Umbilical cord (tissue), 2 donors: ENCODE results near the gene TRH. TPM values are rescaled to one million over a fixed set of nuclear protein-coding genes. Genes with fewer than 3 reads are reported as not detected.
"Not testable (repeated sequence)": the region's sequence is repeated elsewhere in the genome, so short reads cannot be mapped to it uniquely, and the experiment has no call there.

ENCODE experiments used
- DNase-seq: peaks from one replicate; pipeline ENCODE4 v3.0.0-alpha.2; 2015; ENCODE audit warnings: low spot score
- total RNA-seq: library from RNA; depleted of rRNA; stranded (reverse); fragments of >200 nt; gene quantifications from one replicate; pipeline ENCODE4 v1.2.3, GENCODE V29; 2014; ENCODE audit warnings: low replicate concordance; ENCODE audit not compliant: insufficient read depth

Gene TRH
- total RNA-seq, 1 donor from 2014 or later: not detected

GRCh38 chr3:129965937-129966336 lies 8.6 kb upstream of the TRH start:
- no peak for DNase-seq

GRCh38 chr3:129966876-129967275 lies 7.6 kb upstream of the TRH start:
- DNase-seq: no peak

DNA sequence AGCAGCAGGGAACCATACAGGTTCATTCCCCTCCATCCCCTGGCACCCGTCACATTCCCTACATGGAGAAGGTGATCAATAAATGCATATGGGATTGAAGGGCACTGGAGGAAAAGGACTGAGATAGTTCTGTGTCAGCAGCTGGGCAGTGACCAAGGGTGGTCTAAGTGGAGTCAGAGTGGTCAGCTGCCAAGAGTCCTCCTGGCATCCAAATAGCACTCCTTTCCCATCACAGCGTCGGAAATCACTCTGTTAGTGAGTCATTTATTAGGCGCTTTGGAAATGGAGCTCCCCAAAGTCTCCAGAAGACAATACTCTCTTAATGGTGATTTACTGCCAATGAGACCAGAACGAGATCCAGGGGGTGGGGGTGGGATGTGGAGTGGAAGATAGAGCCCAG lies 6.8 kb upstream of the TRH start:
- no peak for DNase-seq

GRCh38 chr3:129971351-129972052 lies 3.0 kb upstream of the TRH start:
- no peak for DNase-seq

DNA sequence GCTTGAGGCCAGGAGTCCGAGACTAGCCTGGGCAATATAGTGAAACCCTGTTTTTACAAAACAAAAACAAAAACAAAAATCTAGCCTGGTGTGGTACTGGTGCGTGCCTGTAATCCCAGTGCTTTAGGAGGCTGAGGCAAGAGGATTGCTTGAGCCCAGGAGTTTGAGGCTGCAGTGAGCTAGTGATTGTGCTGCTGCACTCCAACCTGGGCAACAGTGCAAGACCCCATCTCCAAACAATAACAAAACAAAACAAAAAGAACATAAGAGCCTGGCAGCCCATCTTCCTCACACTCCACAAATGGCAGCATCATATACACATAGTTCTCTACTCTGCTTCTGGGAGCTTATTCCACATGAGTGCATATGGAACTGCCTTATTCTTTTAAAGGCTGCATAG lies 2.2 kb upstream of the TRH start:
- DNase-seq: no peak

GRCh38 chr3:129973853-129974563 lies 512 bp upstream of the TRH start:
- no peak for DNase-seq

- DNase-seq: no peak
Measured at GRCh38 chr3:129974833-129975704, 549 bp downstream of the TRH start.

GRCh38 chr3:129975705-129976048 lies 1.2 kb downstream of the TRH start:
- no peak for DNase-seq

GRCh38 chr3:129976286-129976685 lies 1.8 kb downstream of the TRH start:
- DNase-seq: no peak

DNA sequence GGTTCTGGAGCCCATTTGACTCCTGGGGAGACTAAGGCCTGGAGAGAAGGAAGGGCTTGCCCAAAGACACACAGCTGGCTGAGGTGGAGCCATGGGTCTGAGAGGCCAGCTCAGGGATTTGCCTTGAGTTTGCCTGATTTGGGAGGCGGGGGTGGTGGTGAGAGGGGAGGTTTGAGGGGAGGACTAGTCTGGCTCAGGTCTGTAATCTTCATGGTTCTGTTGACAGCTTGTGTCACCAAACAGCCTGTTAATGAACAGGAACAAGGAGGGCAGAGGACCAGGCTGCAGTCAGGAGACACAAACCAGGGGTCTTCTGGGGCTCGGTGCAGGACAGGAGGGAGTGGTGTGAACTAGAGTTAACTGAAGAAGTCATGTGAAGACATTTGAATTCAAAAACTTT lies 3.6 kb downstream of the TRH start:
- no peak for DNase-seq

DNA sequence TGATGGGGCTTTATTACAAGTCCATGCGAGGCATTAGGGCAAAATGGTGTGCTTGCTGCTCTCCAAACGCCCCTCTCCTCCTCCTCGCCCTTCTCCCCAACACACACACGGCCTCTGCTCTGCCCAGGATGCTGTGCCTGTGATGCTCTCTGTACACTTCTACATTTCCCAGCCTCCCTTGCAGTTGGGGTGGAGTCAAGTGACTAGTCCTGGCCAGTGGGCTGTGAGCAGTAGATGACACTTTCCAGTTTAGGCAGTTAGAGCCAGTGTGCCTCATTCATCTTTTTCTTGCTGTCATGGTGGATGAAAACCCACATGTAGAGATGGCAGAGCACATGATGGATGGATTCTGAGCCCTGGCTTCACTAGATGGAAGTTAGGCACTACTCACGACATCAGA lies 5.4 kb downstream of the TRH start:
- no peak for DNase-seq

DNA sequence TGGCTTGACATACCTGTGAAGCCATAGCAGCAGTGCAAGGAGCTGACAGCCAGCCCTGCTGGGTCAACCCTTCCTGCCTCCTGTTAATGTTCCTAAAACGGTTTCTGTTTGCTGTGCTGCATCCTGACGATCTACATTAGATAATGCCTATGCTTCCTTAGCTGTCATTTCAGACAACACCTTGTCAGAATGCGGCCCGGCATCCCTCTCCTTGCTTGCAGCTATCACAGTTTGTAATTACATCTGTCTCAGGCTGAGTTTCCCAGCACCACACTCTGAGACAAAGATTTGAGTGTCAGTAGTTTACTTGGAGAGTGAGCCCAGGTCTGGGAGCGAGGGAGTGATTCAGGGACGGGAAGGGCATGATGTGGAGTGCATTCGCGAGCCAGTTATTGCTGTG lies 9.0 kb downstream of the TRH start:
- DNase-seq: no peak

DNA sequence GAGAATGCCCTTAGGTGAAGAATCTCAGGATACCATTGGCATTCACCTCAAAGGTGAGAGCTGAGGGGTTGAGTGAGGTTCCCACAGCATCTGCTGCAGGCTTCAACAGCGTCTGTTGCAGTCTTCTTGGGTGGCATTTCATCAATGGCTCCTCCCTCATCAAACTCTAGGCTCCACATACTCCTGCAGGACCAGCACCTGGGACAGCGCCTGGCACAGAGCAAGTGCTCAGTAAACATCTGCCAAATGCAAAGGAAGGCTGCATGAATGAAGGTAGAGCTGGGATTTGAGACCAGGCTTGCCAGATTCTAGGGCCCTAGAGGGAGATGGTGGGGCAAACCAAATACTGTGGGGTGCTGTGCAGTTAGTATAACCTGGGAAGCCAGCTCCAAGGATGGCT lies 9.6 kb downstream of the TRH start:
- no peak for DNase-seq

- no peak for DNase-seq
Measured at GRCh38 chr3:129985113-129985512, 10.6 kb downstream of the TRH start.

- no peak for DNase-seq
Measured at GRCh38 chr3:129988429-129988828, 13.9 kb downstream of the TRH start.

DNA sequence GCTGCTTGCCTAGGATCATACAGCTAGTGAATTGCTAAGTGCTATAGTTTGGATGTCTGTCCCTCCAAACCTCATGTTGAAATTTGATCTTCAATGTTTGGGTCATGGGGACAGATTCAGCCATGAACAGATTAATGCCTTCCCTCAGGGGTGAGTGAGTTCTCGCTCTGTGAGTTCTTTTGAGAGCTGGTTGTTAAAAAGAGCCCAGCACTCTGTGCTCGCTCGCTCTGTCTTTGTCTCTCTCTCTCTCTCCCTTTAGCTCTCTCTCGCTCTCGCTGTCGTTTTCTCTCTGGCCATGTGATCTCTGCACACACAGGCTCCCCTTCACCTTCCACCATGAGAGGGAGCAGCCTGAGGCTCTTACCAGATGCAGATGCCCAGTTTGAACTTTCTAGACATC lies 14.9 kb downstream of the TRH start:
- no peak for DNase-seq

DNA sequence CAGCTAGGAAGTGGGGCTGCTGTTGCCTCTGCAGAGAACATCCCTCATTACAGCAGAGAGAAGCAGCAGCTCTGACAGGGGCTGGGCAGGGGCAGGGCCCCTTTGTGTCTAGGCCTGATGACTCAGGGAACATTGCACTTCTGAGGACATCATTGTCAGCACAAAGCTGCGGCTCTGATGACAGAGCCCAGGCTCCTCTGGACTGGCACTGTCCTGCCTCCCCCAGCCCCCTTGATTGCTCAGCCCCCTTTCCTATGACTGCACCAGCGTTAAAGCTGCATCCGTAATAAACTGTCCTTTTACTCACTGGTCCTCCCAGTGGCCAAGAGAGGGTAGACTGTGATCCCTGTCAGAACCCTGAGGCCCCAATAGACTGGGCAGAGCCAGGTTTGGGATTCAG lies 18.3 kb downstream of the TRH start:
- DNase-seq: no peak

DNA sequence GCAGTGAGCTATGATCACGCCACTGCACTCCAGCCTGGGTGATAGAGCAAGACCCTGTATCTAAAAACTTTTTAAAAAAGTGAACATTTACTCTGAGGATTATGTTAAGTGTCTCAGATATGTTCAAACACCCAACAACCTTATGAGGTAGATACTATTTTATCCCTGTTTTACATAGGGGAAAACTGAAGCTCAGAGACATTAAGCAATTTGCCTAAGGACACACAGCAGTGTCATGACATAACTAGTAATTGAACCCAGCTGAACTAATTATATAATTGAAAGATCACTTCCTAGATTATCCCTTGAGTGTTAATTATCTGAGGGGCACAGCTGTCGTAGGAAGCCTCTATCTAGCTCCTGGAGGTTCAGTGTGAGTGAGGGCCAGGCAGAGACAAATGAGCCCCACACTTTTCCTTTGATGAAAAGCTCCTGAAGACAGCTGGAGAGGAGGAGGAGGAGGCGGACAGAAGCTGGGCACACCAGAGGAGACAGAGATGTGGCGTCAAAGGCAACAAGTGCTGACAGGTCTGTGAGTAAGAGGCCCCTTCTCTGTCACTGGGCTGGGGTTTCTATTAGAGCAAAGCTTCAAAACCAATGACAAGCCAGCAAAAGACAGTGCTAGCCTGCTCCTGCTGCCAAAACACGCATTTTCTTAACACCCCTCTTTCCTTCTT lies 20.5 kb downstream of the TRH start:
- DNase-seq: peak; percentile 31

- no peak for DNase-seq
Measured at GRCh38 chr3:129996073-129996472, 21.6 kb downstream of the TRH start.

DNA sequence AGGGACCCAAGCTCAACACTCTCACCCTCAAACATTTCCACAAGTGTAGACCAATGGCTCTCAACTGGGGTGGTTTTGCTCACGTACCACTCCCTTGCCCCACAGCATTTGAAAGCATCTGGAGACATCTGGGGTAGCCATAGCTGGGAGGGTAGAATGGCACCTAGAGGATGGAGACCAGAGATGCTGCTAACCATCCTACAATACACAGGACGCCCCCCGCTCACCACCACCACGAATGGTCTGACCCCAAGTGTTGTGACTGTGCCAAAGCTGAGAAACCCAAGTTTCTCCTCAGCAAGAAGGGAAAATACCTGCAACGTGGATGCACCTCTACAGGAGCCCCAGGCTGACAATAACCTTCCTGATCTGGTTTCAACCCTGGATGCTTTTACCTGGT lies 24.7 kb downstream of the TRH start:
- not testable (repeated sequence) for DNase-seq

DNA sequence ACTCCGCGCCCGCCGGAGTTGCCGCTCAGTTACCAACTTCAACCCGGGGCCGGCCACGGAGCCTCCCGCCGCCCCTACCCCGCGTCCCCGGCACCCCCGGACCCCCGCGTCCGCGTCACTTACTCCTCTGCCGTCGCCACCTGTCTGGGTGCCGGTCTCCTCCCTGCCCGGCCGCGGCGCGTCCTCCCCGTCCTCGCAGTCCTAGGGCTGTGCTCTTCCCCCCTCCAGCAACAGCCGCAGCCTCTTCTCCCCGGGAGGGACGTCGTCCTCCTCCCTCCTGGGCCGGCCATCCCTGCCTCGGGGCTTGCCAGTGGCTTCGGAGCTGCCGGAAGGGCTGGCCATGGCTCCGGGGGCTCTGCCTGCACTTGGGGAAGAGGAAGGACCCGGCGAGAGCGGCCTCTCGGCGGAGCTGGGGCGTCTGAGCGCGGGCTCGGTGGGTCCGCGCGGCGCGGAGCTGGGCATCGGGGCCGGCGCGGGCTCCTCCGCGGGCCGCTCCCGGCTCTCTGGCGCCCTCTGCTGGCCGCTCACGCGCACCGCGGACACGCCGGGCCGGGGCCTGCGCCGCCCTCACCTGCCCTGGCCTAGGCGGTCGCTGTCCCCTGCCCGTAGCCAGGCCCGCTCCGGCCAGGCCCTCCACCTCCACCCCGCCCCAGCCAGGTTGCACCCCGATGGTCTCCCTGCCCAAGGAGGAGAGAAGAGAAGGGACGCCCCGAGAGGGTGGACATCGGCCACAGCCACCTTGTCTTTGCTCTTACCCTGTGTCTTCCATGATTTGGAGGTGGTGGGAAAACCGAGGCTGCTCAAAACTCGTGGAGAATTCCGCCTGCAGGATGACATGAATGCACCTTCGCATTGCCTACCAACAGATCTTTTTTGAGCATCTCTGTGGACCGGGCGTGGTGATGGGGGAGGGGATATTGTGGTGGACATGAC lies 28.4 kb downstream of the TRH start:
- DNase-seq: peak; percentile 32
